C4-2B (cell line): Measurements from ENCODE around the gene RIMS4.

Experiments
- ZFX ChIP-seq: fragments of 450-650 bp; IDR thresholded peaks from 2 replicates; pipeline ENCODE4 v1.6.1; 2017
- TF ChIP-seq, protein P1 (sequence below): fragments of 450-650 bp; conservative IDR thresholded peaks from 2 replicates; pipeline ENCODE4 v1.5.1; 2017; ENCODE audit warnings: mild to moderate bottlenecking

DNA sequence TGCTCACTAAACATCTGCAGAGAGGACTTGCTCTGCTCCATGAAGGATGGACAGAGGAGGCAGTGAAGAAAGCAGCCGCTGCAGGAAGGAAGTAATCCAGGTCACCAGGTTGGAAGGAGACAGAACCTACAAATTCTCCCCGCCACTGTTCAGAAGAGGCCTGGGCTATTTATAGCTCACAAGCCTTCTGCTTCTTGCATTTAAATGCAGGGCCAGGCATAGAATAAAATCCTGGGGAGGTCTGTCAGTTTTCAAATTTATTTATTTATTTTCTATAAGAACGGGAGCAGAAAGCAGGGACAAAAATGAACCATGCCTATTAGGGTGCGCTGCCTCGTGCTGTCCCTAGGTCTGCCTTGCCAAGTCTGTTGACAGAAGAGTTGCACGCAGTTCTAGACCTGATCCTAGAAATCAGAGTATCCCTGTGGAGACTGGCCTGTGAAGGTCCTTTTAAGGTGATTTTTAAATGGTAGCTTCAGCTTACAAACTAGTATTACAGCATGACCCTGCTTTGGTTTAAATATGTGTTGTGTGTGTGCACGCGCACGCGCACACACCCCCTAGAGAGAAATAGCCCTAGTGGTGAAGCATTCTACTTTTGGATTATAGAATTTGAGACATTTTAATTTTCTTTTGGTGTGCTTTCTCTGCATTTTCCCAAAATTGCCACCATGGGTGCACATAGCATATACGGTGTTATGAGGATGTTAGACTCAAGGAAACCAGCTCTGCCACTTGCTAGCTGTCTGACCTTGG lies 19.5 kb downstream of the RIMS4 start:
- TF ChIP-seq, protein P1, sequence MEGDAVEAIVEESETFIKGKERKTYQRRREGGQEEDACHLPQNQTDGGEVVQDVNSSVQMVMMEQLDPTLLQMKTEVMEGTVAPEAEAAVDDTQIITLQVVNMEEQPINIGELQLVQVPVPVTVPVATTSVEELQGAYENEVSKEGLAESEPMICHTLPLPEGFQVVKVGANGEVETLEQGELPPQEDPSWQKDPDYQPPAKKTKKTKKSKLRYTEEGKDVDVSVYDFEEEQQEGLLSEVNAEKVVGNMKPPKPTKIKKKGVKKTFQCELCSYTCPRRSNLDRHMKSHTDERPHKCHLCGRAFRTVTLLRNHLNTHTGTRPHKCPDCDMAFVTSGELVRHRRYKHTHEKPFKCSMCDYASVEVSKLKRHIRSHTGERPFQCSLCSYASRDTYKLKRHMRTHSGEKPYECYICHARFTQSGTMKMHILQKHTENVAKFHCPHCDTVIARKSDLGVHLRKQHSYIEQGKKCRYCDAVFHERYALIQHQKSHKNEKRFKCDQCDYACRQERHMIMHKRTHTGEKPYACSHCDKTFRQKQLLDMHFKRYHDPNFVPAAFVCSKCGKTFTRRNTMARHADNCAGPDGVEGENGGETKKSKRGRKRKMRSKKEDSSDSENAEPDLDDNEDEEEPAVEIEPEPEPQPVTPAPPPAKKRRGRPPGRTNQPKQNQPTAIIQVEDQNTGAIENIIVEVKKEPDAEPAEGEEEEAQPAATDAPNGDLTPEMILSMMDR: no peak
- TF ChIP-seq ZFX: no peak
